Kidney epithelial cell (primary cell): ENCODE data around the gene ALDOB. TPM values are rescaled to one million over a fixed set of nuclear protein-coding genes. Genes with fewer than 3 reads are reported as not detected.

Source experiments
- DNase-seq: peaks from one replicate; pipeline ENCODE4 v3.0.0-alpha.2; 2010; ENCODE audit warnings: low read depth
- H3K27me3 ChIP-seq: 2 replicates; pipeline ENCODE4 v1.6.0; 2011; ENCODE audit warnings: low read length; ENCODE audit not compliant: control insufficient read depth, insufficient read depth
- H3K36me3 ChIP-seq: 2 replicates; pipeline ENCODE4 v1.5.1; 2011; ENCODE audit warnings: low read length; ENCODE audit not compliant: control insufficient read depth, insufficient read depth
- H3K4me3 ChIP-seq: 2 replicates; pipeline ENCODE4 v1.5.1; 2011; ENCODE audit warnings: low read depth, mild to moderate bottlenecking, control low read depth, low read length
- total RNA-seq: library from RNA; depleted of rRNA; stranded (reverse); fragments of >200 nt; gene quantifications from 2 replicates; pipeline ENCODE4 v1.2.3, GENCODE V29; 2015
- TF ChIP-seq, protein P1 (sequence below): IDR thresholded peaks from 2 replicates; pipeline ENCODE4 v1.5.1; 2011; ENCODE audit warnings: mild to moderate bottlenecking, moderate library complexity, low read length, control low read depth, inconsistent platforms; ENCODE audit not compliant: insufficient read depth, poor library complexity, severe bottlenecking

ALDOB gene
- total RNA-seq: not detected in 2 replicates

DNA sequence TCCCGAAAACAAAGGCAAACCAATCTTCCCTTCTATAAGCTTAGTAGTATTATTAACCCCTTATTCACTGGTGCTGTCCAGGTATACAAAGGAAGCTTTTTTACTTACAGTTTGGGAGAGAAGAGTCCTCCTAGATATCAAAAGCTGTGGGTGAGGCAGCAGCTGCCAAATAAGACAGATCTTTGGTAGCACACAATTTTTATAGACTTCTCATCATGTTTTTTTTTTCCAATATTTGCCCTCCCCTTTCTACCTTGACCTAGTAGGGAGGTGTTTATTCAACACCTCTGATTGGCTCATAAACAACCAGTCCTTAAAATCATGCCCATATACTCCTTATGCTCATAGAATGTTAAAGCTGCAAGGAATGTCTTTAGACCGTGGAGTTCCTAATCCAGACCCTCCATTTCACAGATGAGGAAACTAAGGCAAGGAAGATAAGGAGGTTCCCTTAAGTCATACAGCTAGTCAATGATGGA, at the start of gene ALDOB:
TSS of gene ALDOB (minus strand) at position 174 of the 479 bp plus-strand sequence. CDS start 4,887 bp downstream, outside the sequence.
- Histone ChIP-seq H3K27me3 (no peaks in the 10 kb centered on the region), H3K4me3 (no peak within 1 kb of the TSS), H3K36me3 (no peaks in the 10 kb centered on the region)
- no peak for DNase-seq
- TF ChIP-seq, protein P1, sequence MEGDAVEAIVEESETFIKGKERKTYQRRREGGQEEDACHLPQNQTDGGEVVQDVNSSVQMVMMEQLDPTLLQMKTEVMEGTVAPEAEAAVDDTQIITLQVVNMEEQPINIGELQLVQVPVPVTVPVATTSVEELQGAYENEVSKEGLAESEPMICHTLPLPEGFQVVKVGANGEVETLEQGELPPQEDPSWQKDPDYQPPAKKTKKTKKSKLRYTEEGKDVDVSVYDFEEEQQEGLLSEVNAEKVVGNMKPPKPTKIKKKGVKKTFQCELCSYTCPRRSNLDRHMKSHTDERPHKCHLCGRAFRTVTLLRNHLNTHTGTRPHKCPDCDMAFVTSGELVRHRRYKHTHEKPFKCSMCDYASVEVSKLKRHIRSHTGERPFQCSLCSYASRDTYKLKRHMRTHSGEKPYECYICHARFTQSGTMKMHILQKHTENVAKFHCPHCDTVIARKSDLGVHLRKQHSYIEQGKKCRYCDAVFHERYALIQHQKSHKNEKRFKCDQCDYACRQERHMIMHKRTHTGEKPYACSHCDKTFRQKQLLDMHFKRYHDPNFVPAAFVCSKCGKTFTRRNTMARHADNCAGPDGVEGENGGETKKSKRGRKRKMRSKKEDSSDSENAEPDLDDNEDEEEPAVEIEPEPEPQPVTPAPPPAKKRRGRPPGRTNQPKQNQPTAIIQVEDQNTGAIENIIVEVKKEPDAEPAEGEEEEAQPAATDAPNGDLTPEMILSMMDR: no peak

- Histone ChIP-seq H3K4me3 (no peak overlapping the region), H3K27me3 (no peaks in the 10 kb centered on the region), H3K36me3 (no peaks in the 10 kb centered on the region)
- TF ChIP-seq, protein P1: no peak
- no peak for DNase-seq
Measured at GRCh38 chr9:101484046-101484445, 48.5 kb upstream of the ALDOB start.

- Histone ChIP-seq H3K4me3 (no peak overlapping the region), H3K36me3 (no peaks in the 10 kb centered on the region), H3K27me3 (no peaks in the 10 kb centered on the region)
- DNase-seq: no peak
- TF ChIP-seq, protein P1: no peak
Measured at GRCh38 chr9:101481261-101481660, 45.7 kb upstream of the ALDOB start.

GRCh38 chr9:101480386-101480785, 44.8 kb upstream of the ALDOB start:
- no peaks in the 10 kb centered on the region for H3K36me3 ChIP-seq
- no peaks in the 10 kb centered on the region for H3K27me3 ChIP-seq
- TF ChIP-seq, protein P1: no peak
- DNase-seq: no peak
- no peak overlapping the region for H3K4me3 ChIP-seq

- no peak overlapping the region for H3K4me3 ChIP-seq
- no peaks in the 10 kb centered on the region for H3K36me3 ChIP-seq
- H3K27me3 ChIP-seq: no peaks in the 10 kb centered on the region
- TF ChIP-seq, protein P1: no peak
- no peak for DNase-seq
Measured at GRCh38 chr9:101479338-101480030, 43.9 kb upstream of the ALDOB start.

DNA sequence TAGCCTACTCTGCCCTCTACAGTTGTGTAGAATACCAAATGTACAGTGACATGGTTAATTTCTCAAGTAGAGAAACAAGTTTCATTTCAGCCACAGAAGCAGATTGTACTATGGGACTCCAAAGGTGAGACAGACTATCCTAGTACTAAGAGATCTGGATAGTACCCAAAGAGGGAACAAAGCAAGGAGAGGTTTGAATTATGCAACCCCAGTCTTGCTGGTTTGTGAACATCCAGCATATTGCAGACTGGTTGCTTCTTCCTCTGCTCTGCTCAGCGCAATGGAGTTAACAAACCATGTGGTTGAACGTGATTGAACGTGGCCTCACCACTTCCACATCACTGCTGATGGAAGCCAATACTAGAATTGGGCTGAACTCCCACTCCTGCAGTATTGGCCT, 43.3 kb upstream of the ALDOB start:
- no peaks in the 10 kb centered on the region for H3K27me3 ChIP-seq
- no peaks in the 10 kb centered on the region for H3K36me3 ChIP-seq
- TF ChIP-seq, protein P1: no peak
- no peak overlapping the region for H3K4me3 ChIP-seq
- no peak for DNase-seq
